SH-SY5Y (cell line): ENCODE results near the gene KLF7.

Source experiments
- GATA2 ChIP-seq: IDR thresholded peaks from 2 replicates; pipeline ENCODE4 v1.6.1; 2011; ENCODE audit warnings: mild to moderate bottlenecking, low read depth, low read length
- GATA3 ChIP-seq: IDR thresholded peaks from 2 replicates; pipeline ENCODE4 v1.6.1; 2011; ENCODE audit warnings: low read depth, mild to moderate bottlenecking, low read length, moderate library complexity

DNA sequence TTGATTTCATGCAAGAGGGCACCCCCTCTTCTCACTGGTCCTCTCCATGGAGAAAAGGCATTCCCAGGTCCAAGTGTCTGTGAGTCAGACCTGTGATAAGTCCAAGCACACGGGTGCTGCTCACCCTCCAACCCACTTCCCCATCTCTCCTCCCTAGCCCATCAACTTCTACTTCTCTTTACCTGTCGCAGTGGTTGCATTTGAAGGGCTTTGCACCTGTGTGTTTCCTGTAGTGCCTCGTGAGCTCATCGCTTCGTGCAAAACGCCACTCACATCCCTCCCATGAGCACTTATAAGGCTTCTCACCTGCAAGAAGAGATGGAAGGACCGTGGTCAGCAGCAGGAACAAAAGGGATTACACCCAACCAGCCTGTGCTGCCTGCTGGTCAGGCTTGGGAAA is 77.5 kb downstream of the KLF7 start:
- TF ChIP-seq GATA2 (no peak), GATA3 (no peak)
